GM21390 (cell line): ENCODE measurements around the gene TM9SF2.
A peak's percentile ranks its signal among the peaks of the same experiment; 100 is the strongest.
"Not testable (repeated sequence)": the region's sequence is repeated elsewhere in the genome, so short reads cannot be mapped to it uniquely, and the experiment has no call there.

Experiments
- ATAC-seq: cut with Tn5 transposase; IDR thresholded peaks from one replicate; pipeline ENCODE4 v1.9.1; 2021; ENCODE audit not compliant: unreplicated experiment

The TM9SF2 gene

GRCh38 chr13:99491750-99492149 is 9.5 kb upstream of the TM9SF2 start:
- not testable (repeated sequence) for ATAC-seq

DNA sequence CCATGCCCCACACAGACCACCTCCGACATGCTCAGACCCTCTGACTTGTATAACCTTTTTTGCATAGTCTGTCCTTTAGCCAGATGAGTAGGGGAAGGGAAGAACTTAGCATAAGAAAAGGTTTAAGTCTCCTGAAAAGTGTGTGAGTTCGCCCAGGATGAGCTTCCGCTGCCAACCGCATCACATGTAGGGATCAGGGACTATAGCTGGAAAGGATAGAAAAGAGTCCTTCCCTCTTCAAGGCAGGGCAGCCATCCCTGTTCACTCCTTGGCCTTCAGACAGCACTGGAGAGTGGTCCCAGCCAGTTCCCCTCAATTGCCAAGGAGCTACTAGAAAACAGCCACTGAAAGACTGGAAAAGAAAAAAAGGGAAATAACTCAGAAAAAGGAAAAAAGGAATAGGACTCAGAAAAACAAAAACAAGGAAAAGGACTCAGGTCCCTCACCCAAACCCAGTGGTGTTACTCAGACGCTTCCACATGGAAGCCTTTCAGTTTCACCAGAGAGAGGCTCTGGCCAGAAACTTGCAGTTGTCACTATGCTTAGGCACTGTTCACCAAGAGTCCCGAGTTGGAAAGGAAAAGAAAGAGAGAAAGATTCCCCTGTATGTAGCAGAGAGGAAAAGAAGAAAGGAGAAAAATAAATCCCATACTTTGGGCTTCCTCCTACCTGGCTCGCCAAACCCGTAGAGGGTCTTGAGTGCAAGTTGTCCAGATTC is 5.6 kb upstream of the TM9SF2 start:
- no peak for ATAC-seq

DNA sequence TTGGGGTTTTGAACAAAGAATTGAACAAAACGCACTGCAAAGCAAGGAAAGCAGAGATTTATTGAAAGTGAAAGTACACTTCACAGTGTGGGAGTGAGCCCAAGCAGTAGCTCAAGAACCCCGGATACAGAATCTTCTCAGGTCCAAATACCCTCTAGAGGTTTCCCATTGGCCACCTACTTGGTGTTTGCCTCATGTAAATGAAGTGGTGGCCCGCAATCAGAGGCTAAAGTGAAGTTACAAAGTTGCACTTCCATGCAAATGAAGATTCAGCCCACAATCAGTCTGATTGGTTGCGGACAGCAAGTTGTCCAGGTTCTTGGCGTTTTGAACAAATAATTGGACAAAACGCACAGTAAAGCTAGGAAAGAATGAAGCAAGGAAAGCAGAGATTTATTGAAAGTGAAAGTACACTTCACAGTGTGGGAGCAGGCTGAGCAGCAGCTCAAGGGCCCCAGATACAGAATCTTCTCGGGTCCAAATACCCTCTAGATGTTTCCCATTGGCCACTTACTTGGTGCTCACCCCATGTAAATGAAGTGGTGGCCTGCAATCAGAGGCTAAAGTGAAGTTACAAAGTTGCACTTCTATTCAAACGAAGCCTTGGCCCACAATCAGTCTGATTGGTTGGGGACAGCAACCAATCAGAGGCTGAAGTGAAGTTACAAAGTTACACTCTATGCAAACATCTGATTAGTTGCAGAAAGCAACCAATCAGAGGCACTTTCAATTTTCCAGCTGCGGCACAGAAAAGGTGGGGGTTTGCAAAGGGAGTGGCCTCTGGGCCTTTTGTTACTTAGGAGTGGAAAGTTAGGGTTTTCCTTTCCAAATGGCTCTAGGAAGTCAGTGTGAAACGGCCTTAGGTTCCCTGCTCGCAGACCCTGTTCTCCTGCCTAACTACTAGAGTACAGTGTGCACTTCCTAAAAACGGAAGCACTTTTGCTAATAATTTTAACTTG is 4.8 kb upstream of the TM9SF2 start:
- ATAC-seq, result peak; percentile 39

GRCh38 chr13:99498171-99499161 is 2.8 kb upstream of the TM9SF2 start:
- peak; percentile 45 for ATAC-seq

- peak; percentile 1 for ATAC-seq
These were observed 461 bp upstream of the TM9SF2 start for GRCh38 chr13:99500839-99501183.

- ATAC-seq, result no peak
These were observed 603 bp downstream of the TM9SF2 start for GRCh38 chr13:99501848-99502301.

DNA sequence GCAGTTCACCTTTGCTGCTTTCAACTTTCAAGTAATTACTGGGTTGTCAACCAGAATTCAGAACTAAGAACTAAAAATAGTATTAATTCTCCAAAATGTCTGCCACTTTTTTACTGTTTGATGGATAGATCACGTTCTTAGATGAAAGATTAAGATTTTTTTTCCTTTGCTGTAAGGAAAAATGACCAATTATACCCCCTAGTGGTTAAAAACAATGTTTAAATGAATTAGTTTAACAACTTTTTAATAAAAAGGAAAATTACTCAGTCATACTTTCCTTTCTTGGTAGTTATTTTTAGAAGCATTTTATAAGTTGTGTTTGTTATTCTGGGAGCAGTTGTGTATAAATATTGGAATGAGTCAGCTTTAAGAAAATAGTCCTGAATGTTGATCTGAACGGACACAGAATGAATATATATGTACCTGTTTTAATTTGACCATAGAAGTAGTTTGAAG is 4.6 kb downstream of the TM9SF2 start:
- no peak for ATAC-seq

DNA sequence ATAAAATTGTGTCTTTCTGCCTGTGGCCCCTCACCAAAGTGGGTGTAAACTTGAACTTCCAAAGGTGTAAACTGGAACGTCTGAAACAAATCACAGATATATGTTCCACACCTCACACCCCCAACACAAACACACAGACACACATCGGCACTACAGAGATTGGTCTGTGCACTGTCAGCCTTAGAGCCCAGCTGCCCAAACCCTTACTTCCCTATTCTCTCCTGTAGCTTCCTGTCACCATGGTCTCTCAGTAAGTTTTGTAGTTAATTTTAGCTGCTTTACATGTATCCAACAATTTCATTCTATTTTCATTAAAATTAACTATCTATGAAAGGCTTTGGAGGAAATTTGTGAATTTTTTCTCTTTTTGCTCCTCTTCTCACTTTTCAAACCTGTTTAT is 5.4 kb downstream of the TM9SF2 start:
- peak; percentile 84 for ATAC-seq

- peak; percentile 3 for ATAC-seq
These were observed 5.8 kb downstream of the TM9SF2 start for GRCh38 chr13:99507054-99507453.

GRCh38 chr13:99507551-99507950 is 6.3 kb downstream of the TM9SF2 start:
- no peak for ATAC-seq

- ATAC-seq, result no peak
These were observed 6.7 kb downstream of the TM9SF2 start for GRCh38 chr13:99507986-99508385.

- no peak for ATAC-seq
These were observed 8.2 kb downstream of the TM9SF2 start for GRCh38 chr13:99509479-99509878.

- ATAC-seq, result no peak
These were observed 13.5 kb downstream of the TM9SF2 start for GRCh38 chr13:99514801-99515200.

- ATAC-seq, result no peak
These were observed 15.1 kb downstream of the TM9SF2 start for GRCh38 chr13:99516153-99516929.

DNA sequence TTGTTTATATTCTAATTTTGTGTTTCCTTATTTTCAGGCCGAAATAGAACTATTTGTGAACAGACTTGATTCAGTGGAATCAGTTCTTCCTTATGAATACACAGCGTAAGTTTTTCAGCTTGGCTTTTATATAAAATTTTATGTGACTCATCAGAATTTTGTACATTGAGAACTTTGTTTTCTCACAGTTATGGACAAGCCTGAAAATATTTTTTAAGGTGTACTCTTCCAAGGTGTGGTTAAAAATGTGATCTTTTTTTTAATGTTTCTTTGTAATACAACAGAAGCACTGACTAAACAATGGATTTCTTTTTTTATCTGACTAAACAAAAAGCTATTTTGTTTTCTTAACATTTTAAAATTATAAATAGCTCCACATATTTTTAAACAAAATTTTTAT is 16.3 kb downstream of the TM9SF2 start:
- ATAC-seq, result no peak

- no peak for ATAC-seq
These were observed 16.7 kb downstream of the TM9SF2 start for GRCh38 chr13:99517984-99518383.

DNA sequence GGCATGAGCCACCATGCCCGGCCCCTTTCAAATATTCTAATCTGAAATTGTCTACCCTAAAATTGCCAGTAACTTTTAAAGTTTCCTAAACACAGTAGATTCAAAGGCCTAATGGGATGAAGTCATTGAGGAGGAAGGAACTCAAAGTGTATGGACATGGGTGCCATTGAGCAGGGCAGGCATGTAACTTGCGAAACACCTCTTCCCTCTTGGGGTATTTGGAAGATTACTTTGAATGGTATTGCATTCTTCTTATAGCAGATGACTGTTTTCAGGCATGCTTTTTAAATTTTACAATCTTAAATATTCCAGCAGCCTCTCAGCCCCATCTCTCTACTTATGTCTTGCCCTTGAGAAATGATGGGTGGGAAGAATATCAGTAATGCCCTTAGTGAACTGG is 21.0 kb downstream of the TM9SF2 start:
- no peak for ATAC-seq

DNA sequence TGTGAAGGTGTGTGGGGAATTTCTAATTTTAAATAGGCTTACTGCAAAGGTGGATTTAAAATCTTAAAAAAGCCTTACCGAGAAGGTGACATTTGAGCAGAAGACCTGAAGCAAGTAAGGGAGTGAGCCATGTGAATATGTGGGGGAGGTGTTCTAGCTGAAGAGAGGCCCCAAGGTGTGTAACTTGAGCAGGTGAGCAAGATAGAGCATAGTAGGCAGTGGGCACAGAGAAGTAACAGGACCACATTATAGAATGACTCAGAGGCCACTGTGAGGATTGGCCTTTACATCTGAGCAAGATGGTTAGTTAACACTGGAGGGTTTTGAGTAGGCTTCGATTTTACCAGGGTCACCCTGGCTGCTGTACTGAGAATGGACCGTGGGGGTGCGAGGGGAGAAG is 22.6 kb downstream of the TM9SF2 start:
- ATAC-seq, result no peak

DNA sequence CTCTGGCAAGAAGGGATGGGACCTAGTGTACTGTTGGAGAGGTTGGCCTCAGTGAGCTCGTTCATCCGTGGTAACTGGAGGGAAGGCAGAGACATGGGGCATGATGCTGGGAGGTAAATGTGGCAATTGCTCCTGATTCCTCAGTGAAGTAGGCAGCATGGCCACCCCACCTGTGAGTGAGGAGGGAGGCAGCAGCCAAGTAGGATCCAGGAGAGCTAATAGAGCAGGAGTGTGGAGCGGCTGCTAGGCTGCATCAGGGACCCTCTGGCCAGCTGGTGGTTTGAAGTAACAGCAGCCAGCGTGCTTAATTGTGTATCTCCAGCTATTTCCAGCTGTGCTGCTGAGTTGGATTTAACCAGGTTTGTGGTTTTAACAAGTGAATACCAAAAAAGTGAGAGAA is 24.7 kb downstream of the TM9SF2 start:
- no peak for ATAC-seq

DNA sequence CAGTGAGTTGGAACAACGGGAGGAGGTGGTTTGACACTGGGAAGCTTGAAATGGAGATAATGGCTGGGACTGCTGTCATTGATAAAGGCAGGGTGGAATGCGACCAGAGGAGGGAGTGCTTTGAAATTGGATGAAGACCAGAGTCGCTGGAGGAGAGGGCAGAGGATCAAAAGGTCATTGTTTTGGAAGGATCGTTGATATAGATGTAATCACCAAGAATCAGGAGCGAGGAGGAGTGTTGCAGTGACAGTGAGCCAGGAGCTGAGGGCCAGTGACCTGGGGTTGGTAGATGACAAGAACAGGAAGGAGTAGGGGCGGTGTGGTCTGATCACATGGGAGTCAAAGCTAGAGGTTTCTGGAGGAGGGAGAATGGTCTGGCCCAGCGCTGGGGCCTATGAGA is 25.3 kb downstream of the TM9SF2 start:
- ATAC-seq, result no peak
